Stimulated activated CD8-positive, alpha-beta memory T cell treated with anti-CD3 and anti-CD28 coated beads, Interleukin-7, amount 100 ng/mL, for 1 hour (primary cell): ENCODE results near the gene ZMAT5.

Source experiments
- DNase-seq, 2 donors: peaks; one replicate each; pipeline ENCODE4 v3.0.0-alpha.2; 2020; ENCODE audit warnings: low read depth in 2 of 2

Gene ZMAT5

GRCh38 chr22:29729161-29729560 is 37.6 kb downstream of the ZMAT5 start:
- DNase-seq = no peak

- no peak for DNase-seq
These were observed 39.7 kb downstream of the ZMAT5 start for GRCh38 chr22:29727131-29727523.

- DNase-seq = no peak
These were observed 40.2 kb downstream of the ZMAT5 start for GRCh38 chr22:29726512-29727130.

GRCh38 chr22:29726106-29726505 is 40.7 kb downstream of the ZMAT5 start:
- DNase-seq = no peak

GRCh38 chr22:29724843-29725242 is 42.0 kb downstream of the ZMAT5 start:
- DNase-seq = no peak

- no peak for DNase-seq
These were observed 43.0 kb downstream of the ZMAT5 start for GRCh38 chr22:29723766-29724165.

GRCh38 chr22:29722587-29722986 is 44.2 kb downstream of the ZMAT5 start:
- DNase-seq = no peak

- DNase-seq = no peak
These were observed 44.7 kb downstream of the ZMAT5 start for GRCh38 chr22:29722151-29722550.

GRCh38 chr22:29720811-29721323 is 45.9 kb downstream of the ZMAT5 start:
- no peak for DNase-seq

GRCh38 chr22:29719899-29720645 is 46.7 kb downstream of the ZMAT5 start, which contains the start of gene CABP7:
CABP7 (plus strand) TSS chr22:29720003; CDS start chr22:29720425, 422 bp downstream.
- no peak for DNase-seq

GRCh38 chr22:29718949-29719898 is 47.6 kb downstream of the ZMAT5 start:
- no peak for DNase-seq

- no peak for DNase-seq
These were observed 49.0 kb downstream of the ZMAT5 start for GRCh38 chr22:29717789-29718188.

- DNase-seq = no peak
These were observed 49.8 kb downstream of the ZMAT5 start for GRCh38 chr22:29716814-29717545.

GRCh38 chr22:29715705-29716104 is 51.1 kb downstream of the ZMAT5 start:
- DNase-seq = no peak

GRCh38 chr22:29715240-29715639 is 51.6 kb downstream of the ZMAT5 start:
- DNase-seq = no peak

GRCh38 chr22:29713156-29713727 is 53.6 kb downstream of the ZMAT5 start:
- no peak for DNase-seq

GRCh38 chr22:29712119-29712518 is 54.7 kb downstream of the ZMAT5 start:
- no peak for DNase-seq

- no peak for DNase-seq
These were observed 55.7 kb downstream of the ZMAT5 start for GRCh38 chr22:29710922-29711593.

GRCh38 chr22:29710193-29710592 is 56.6 kb downstream of the ZMAT5 start:
- no peak for DNase-seq

GRCh38 chr22:29707471-29707870 is 59.3 kb downstream of the ZMAT5 start:
- no peak for DNase-seq
